Measurements from ENCODE around the gene ADD3. TPM values are rescaled to one million over a fixed set of nuclear protein-coding genes. Genes with fewer than 3 reads are reported as not detected.

The ADD3 gene
- total and polyA plus RNA-seq, 2 experiments from 2014 or later, result 83.2 to 216 TPM

GRCh38 chr10:110105873-110106272, 98.1 kb downstream of the ADD3 start:
- Histone ChIP-seq H3K27ac (no peak overlapping the region), H3K4me2 (no peak overlapping the region), H3K36me3 (replicated peaks; ENCODE audit: insufficient read depth, low read depth) (no peaks in the 10 kb centered on the region), H4K20me1 (ENCODE audit: insufficient read depth, poor library complexity, severe bottlenecking) (peaks cover 3% of the 10 kb centered on the region), H3K27me3 (no peaks in the 10 kb centered on the region), H3K79me2 (peaks cover 56% of the 10 kb centered on the region), H3K9me2 (replicated peaks; ENCODE audit: insufficient read depth) (no peaks in the 10 kb centered on the region), H2AFZ (no peak overlapping the region), H3K9me3 (ENCODE audit: low read depth) (no peaks in the 10 kb centered on the region), H3K4me1 (ENCODE audit: insufficient read depth) (no peaks in the 10 kb centered on the region), H3K4me3 (no peak overlapping the region)
- TF ChIP-seq EZH2 (IDR thresholded peaks at IDR 0.05; ENCODE audit: borderline replicate concordance) (no peak), CTCF (IDR thresholded peaks at IDR 0.05; ENCODE audit: poor library complexity) (no peak), EZH2phosphoT487 (IDR thresholded peaks at IDR 0.05; ENCODE audit: low read depth, severe bottlenecking, unreplicated experiment) (no peak)
- DNase-seq (ENCODE audit: low spot score), result no peak

- Histone ChIP-seq H3K79me2 (peaks cover 60% of the 10 kb centered on the region), H2AFZ (no peak overlapping the region), H3K27ac (no peak overlapping the region), H3K27me3 (no peaks in the 10 kb centered on the region), H3K9me3 (ENCODE audit: low read depth) (no peaks in the 10 kb centered on the region), H3K36me3 (replicated peaks; ENCODE audit: insufficient read depth, low read depth) (no peaks in the 10 kb centered on the region), H3K4me3 (no peak overlapping the region), H3K9me2 (replicated peaks; ENCODE audit: insufficient read depth) (no peaks in the 10 kb centered on the region), H3K4me1 (ENCODE audit: insufficient read depth) (no peaks in the 10 kb centered on the region), H3K4me2 (no peak overlapping the region), H4K20me1 (ENCODE audit: insufficient read depth, poor library complexity, severe bottlenecking) (peaks cover 3% of the 10 kb centered on the region)
- TF ChIP-seq EZH2 (IDR thresholded peaks at IDR 0.05; ENCODE audit: borderline replicate concordance) (no peak), EZH2phosphoT487 (IDR thresholded peaks at IDR 0.05; ENCODE audit: low read depth, severe bottlenecking, unreplicated experiment) (no peak), CTCF (IDR thresholded peaks at IDR 0.05; ENCODE audit: poor library complexity) (no peak)
- 96% methylated on average over 6 of the region's 6 CpGs for WGBS (ENCODE audit: low lambda C conversion rate, missing lambda C conversion rate)
- no peak for DNase-seq (ENCODE audit: low spot score)
Observed at GRCh38 chr10:110107430-110107829, 99.6 kb downstream of the ADD3 start.

- no peaks in the 10 kb centered on the region for H3K36me3 ChIP-seq (replicated peaks; ENCODE audit: insufficient read depth, low read depth)
- no peak for DNase-seq (ENCODE audit: low spot score)
- TF ChIP-seq EZH2 (IDR thresholded peaks at IDR 0.05; ENCODE audit: borderline replicate concordance), result no peak
- TF ChIP-seq EZH2phosphoT487 (IDR thresholded peaks at IDR 0.05; ENCODE audit: low read depth, severe bottlenecking, unreplicated experiment), result no peak
- no peak for TF ChIP-seq CTCF (IDR thresholded peaks at IDR 0.05; ENCODE audit: poor library complexity)
Observed at GRCh38 chr10:110107887-110108286, 100.1 kb downstream of the ADD3 start.

GRCh38 chr10:110109511-110109910, 101.7 kb downstream of the ADD3 start:
- Histone ChIP-seq H3K27me3 (no peaks in the 10 kb centered on the region), H3K9me3 (ENCODE audit: low read depth) (no peaks in the 10 kb centered on the region), H3K36me3 (replicated peaks; ENCODE audit: insufficient read depth, low read depth) (no peaks in the 10 kb centered on the region), H3K4me1 (ENCODE audit: insufficient read depth) (no peaks in the 10 kb centered on the region), H4K20me1 (ENCODE audit: insufficient read depth, poor library complexity, severe bottlenecking) (peaks cover 3% of the 10 kb centered on the region), H3K79me2 (peaks cover 62% of the 10 kb centered on the region), H3K9me2 (replicated peaks; ENCODE audit: insufficient read depth) (no peaks in the 10 kb centered on the region), H2AFZ (no peak overlapping the region), H3K4me3 (no peak overlapping the region), H3K27ac (no peak overlapping the region), H3K4me2 (no peak overlapping the region)
- TF ChIP-seq EZH2phosphoT487 (IDR thresholded peaks at IDR 0.05; ENCODE audit: low read depth, severe bottlenecking, unreplicated experiment) (no peak), EZH2 (IDR thresholded peaks at IDR 0.05; ENCODE audit: borderline replicate concordance) (no peak), CTCF (IDR thresholded peaks at IDR 0.05; ENCODE audit: poor library complexity) (no peak)
- no peak for DNase-seq (ENCODE audit: low spot score)

More at GRCh38 chr10:110107887-110108286, 100.1 kb downstream of the ADD3 start:
- no peak overlapping the region for H2AFZ ChIP-seq
- peaks cover 61% of the 10 kb centered on the region for H3K79me2 ChIP-seq
- no peaks in the 10 kb centered on the region for H3K9me3 ChIP-seq (ENCODE audit: low read depth)
- no peak overlapping the region for H3K27ac ChIP-seq
- no peak overlapping the region for H3K4me2 ChIP-seq
- peaks cover 3% of the 10 kb centered on the region for H4K20me1 ChIP-seq (ENCODE audit: insufficient read depth, poor library complexity, severe bottlenecking)
- no peaks in the 10 kb centered on the region for H3K9me2 ChIP-seq (replicated peaks; ENCODE audit: insufficient read depth)
- no peaks in the 10 kb centered on the region for H3K4me1 ChIP-seq (ENCODE audit: insufficient read depth)
- H3K27me3 ChIP-seq, result no peaks in the 10 kb centered on the region
- H3K4me3 ChIP-seq, result no peak overlapping the region

Measured in hepatocyte (in vitro differentiated cells).